ENCODE measurements around the gene NRIP1. TPM values are rescaled to one million over a fixed set of nuclear protein-coding genes. Genes with fewer than 3 reads are reported as not detected.

NRIP1 gene
- total RNA-seq, 4 donors from 2014 or later: 38.5 to 63.7 (median 55.6) TPM

GRCh38 chr21:15000081-15000480 lies 64.7 kb downstream of the NRIP1 start:
- no peak overlapping the region for H3K27ac ChIP-seq
- intact Hi-C loops (cut with DNase I; ENCODE audit: low total_unique reads) (no loop called here), in situ Hi-C loops (cut with MboI; ENCODE audit: low pct_ligation_motif_present in 1 of 4, low pct_unique_long_range_greater_than_20kb in 1 of 4, low sequenced_read_pairs in 3 of 4) (no loop called here)
- no peak for TF ChIP-seq CTCF (IDR thresholded peaks at IDR 0.05)
- no peak for TF ChIP-seq POLR2A (IDR thresholded peaks at IDR 0.05)
- no peak for TF ChIP-seq EP300 (IDR thresholded peaks at IDR 0.05; ENCODE audit: low read depth)
- no peak for TF ChIP-seq POLR2AphosphoS5 (IDR thresholded peaks at IDR 0.05)
- no peaks in the 10 kb centered on the region for H3K27me3 ChIP-seq
- no peaks in the 10 kb centered on the region for H3K36me3 ChIP-seq
- 92 to 100% methylated on average over 1 of the region's 1 CpG for WGBS, 2 donors (ENCODE audit: low coverage in 1 of 2)
- peaks cover 0 to 62% (median 40%) of the 10 kb centered on the region in 4 donors for H3K4me1 ChIP-seq
- no peaks in the 10 kb centered on the region for H3K9me3 ChIP-seq
- no peak overlapping the region for H3K4me3 ChIP-seq
- no peak for DNase-seq

- intact Hi-C loops (cut with DNase I; ENCODE audit: low total_unique reads): no loop called here
- H3K4me3 ChIP-seq: no peak overlapping the region
- no peaks in the 10 kb centered on the region for H3K36me3 ChIP-seq
- H3K9me3 ChIP-seq: no peaks in the 10 kb centered on the region
- TF ChIP-seq CTCF (IDR thresholded peaks at IDR 0.05) (no peak), POLR2A (IDR thresholded peaks at IDR 0.05) (no peak)
- no peak for DNase-seq
- no peaks in the 10 kb centered on the region for H3K27me3 ChIP-seq
- 80 to 90% methylated on average over 3 to 4 of the region's 4 CpGs for WGBS, 2 donors (ENCODE audit: low coverage in 1 of 2)
- no peak overlapping the region for H3K27ac ChIP-seq
- in situ Hi-C loops (cut with MboI; ENCODE audit: low pct_ligation_motif_present in 1 of 4, low pct_unique_long_range_greater_than_20kb in 1 of 4, low sequenced_read_pairs in 3 of 4): no loop called here
- H3K4me1 ChIP-seq: peaks cover 0 to 50% (median 33%) of the 10 kb centered on the region in 4 donors
Measured at GRCh38 chr21:14998784-14999183, 66.0 kb downstream of the NRIP1 start.

- in situ Hi-C loops (cut with MboI; ENCODE audit: low pct_ligation_motif_present in 1 of 4, low pct_unique_long_range_greater_than_20kb in 1 of 4, low sequenced_read_pairs in 3 of 4) (no loop called here), intact Hi-C loops (cut with DNase I; ENCODE audit: low total_unique reads) (no loop called here)
- H3K27ac ChIP-seq: no peak overlapping the region
- no peak for DNase-seq
- 51% methylated on average over 3 of the region's 3 CpGs; no CpG with 5 or more reads in 1 of the 2 donors for WGBS, 2 donors (ENCODE audit: low coverage in 1 of 2)
- TF ChIP-seq EP300 (IDR thresholded peaks at IDR 0.05; ENCODE audit: low read depth) (no peak), POLR2AphosphoS5 (IDR thresholded peaks at IDR 0.05) (no peak), CTCF (IDR thresholded peaks at IDR 0.05) (no peak), POLR2A (IDR thresholded peaks at IDR 0.05) (no peak)
- H3K27me3 ChIP-seq: no peaks in the 10 kb centered on the region
- no peak overlapping the region for H3K4me3 ChIP-seq
- peaks cover 0 to 47% (median 32%) of the 10 kb centered on the region in 4 donors for H3K4me1 ChIP-seq
- H3K36me3 ChIP-seq: no peaks in the 10 kb centered on the region
- no peaks in the 10 kb centered on the region for H3K9me3 ChIP-seq
Measured at GRCh38 chr21:14998336-14998735, 66.5 kb downstream of the NRIP1 start.

- Histone ChIP-seq H3K4me3 (no peak overlapping the region), H3K27ac (no peak overlapping the region), H3K4me1 (peaks cover 0 to 24% (median 16%) of the 10 kb centered on the region in 4 donors), H3K27me3 (no peaks in the 10 kb centered on the region), H3K9me3 (no peaks in the 10 kb centered on the region), H3K36me3 (no peaks in the 10 kb centered on the region)
- WGBS, 2 donors (ENCODE audit: low coverage in 1 of 2): 88 to 91% methylated on average over 9 of the region's 9 CpGs
- DNase-seq: no peak
- in situ Hi-C loops (cut with MboI; ENCODE audit: low pct_ligation_motif_present in 1 of 4, low pct_unique_long_range_greater_than_20kb in 1 of 4, low sequenced_read_pairs in 3 of 4): no loop called here
- intact Hi-C loops (cut with DNase I; ENCODE audit: low total_unique reads): no loop called here
- TF ChIP-seq POLR2A (IDR thresholded peaks at IDR 0.05) (no peak), CTCF (IDR thresholded peaks at IDR 0.05) (no peak), EP300 (IDR thresholded peaks at IDR 0.05; ENCODE audit: low read depth) (no peak), POLR2AphosphoS5 (IDR thresholded peaks at IDR 0.05) (no peak)
Measured at GRCh38 chr21:14995695-14996490, 68.9 kb downstream of the NRIP1 start.

Data from transverse colon (tissue), 4 donors.